LNCaP clone FGC (cell line): ENCODE measurements around the gene MEP1A.
"Not testable (repeated sequence)": the region's sequence is repeated elsewhere in the genome, so short reads cannot be mapped to it uniquely, and the experiment has no call there.

Experiments
- DNase-seq: peaks from one replicate; pipeline ENCODE4 v3.0.0-alpha.2; 2011; ENCODE audit warnings: low read depth
- H3K4me3 ChIP-seq: 2 replicates; pipeline ENCODE4 v1.5.1; 2011; ENCODE audit warnings: mild to moderate bottlenecking, low read depth, low read length, control low read depth
- CTCF ChIP-seq: IDR thresholded peaks from 2 replicates; pipeline ENCODE4 v1.5.1; 2012; ENCODE audit warnings: mild to moderate bottlenecking; ENCODE audit not compliant: control insufficient read depth, insufficient read depth; ENCODE audit errors: extremely low read depth

Gene MEP1A

DNA sequence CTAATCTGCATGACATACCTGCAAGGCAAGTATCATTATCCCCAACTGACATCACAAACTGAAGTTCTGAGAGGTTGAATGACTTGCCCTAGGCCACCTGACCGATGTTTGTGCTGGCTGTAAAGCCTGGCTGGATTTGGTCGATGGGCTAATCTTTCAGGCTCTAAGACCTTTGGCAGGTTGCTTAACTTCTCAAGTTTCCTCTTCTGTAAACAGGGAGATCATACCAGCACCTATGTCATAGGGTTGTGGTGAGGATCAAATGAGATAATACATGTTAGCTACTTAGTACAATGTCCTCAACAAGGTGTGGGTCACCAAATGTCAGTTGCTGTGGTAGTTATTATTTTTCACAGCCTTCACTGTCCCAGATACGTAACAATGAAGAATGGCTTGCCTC lies 32.3 kb upstream of the MEP1A start:
- H3K4me3 ChIP-seq = no peak overlapping the region
- TF ChIP-seq CTCF = no peak
- DNase-seq = no peak

- no peak for TF ChIP-seq CTCF
- DNase-seq = no peak
- no peak overlapping the region for H3K4me3 ChIP-seq
Measured at GRCh38 chr6:46763466-46763865, 29.7 kb upstream of the MEP1A start.

DNA sequence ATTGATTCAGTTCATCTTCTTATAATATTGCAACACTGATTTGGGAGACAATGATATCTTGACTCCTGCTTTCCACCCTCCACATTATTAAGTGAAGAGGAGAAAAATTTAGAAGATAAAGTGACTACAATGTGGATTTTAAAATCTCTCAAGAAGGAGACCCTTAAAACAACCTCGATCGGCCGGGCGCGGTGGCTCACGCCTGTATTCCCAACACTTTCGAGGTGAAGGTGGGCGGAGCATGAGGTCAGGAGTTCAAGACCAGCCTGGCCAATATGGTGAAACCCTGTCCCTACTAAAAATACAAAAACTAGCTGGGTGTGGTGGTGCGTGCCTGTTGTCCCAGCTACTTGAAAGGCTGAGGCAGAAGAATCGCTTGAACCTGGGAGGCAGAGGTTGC lies 28.9 kb upstream of the MEP1A start:
- not testable (repeated sequence) for H3K4me3 ChIP-seq, DNase-seq

- no peak overlapping the region for H3K4me3 ChIP-seq
- no peak for TF ChIP-seq CTCF
- no peak for DNase-seq
Measured at GRCh38 chr6:46764961-46765360, 28.2 kb upstream of the MEP1A start.

- DNase-seq = no peak
- no peak overlapping the region for H3K4me3 ChIP-seq
- TF ChIP-seq CTCF = no peak
Measured at GRCh38 chr6:46772016-46772415, 21.2 kb upstream of the MEP1A start.

GRCh38 chr6:46772762-46773161 lies 20.4 kb upstream of the MEP1A start:
- no peak for TF ChIP-seq CTCF
- H3K4me3 ChIP-seq = no peak overlapping the region
- no peak for DNase-seq

DNA sequence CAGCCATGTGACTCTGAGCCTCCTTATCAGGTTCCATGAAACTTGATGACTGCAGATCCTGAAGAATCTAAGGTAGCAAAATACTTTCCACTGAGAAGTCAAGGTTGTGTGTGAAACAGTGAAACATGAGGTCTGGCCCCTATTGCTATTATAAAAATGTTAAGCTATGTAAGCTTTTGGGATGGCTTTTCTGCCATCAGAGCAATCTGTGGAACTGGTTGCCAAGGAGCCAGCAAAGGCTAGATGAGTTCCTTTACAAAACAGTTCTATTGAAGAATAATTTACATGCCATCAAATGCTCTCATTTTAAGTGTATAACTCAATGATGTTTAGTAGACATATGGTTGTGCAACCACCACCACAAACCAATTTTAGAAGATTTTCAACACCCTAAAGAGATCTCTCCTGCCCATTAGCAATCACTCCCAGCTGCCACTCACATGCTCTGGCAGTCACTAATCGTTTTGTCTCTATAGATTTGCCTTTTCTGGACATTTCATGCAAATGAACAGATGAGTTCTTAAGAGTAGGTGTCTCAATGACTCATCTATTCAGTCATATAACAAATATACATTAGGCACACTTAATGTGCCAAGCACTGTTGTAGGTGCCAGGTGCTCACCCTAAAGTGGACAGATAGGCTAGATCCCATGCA lies 19.9 kb upstream of the MEP1A start:
- DNase-seq = no peak
- H3K4me3 ChIP-seq = no peak overlapping the region
- TF ChIP-seq CTCF = no peak

- H3K4me3 ChIP-seq, DNase-seq: not testable (repeated sequence)
Measured at GRCh38 chr6:46774736-46775135, 18.5 kb upstream of the MEP1A start.
